ENCODE measurements around the gene KDM7A.
"Not testable (repeated sequence)": the region's sequence is repeated elsewhere in the genome, so short reads cannot be mapped to it uniquely, and the experiment has no call there.

Gene KDM7A

DNA sequence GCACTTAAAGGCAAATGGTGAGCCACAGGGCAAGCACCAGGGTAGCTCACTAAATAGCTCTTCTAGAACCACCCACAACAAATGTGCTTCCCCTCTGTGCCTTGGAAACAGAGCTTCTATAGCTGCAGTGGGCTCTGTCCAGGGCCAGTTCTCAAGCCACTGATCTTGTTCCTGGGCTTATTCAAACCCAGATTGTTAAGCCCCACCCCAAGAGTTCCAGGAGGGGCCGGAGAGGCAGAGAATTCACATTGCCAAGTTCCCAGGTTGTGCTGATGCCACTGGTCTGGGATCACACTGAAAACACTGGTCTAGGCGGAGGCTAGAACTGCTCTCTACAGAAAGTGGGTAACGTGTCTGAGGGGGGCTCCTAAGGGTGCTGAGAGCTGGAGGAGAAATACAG lies 15.4 kb upstream of the KDM7A start:
- no peak for DNase-seq (ENCODE audit: insufficient read length, low spot score)
- FAIRE-seq, result no peak
- no peak for TF ChIP-seq POLR2A (IDR thresholded peaks at IDR 0.05; ENCODE audit: low read depth, low read length)

DNA sequence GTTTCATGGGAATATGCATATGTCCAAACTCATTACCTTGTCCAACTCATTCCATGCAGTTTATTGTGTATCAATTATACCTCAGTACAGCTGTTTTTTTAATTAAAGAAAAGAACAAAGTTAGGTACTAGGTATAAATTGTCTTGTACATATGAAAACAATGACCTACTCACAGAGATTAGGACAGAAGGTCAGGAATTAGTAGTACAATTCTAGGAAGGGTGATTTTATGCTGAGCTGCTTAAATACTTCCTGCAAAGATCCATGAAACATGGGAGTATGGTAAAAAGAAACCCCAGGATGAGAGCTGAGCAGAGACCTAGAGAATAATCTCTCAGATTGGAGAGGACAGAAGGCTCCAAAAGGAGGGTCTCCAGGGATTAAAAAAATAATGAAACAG lies 13.8 kb upstream of the KDM7A start:
- FAIRE-seq (no peak), DNase-seq (ENCODE audit: insufficient read length, low spot score) (no peak)
- TF ChIP-seq POLR2A (IDR thresholded peaks at IDR 0.05; ENCODE audit: low read depth, low read length), result no peak

DNA sequence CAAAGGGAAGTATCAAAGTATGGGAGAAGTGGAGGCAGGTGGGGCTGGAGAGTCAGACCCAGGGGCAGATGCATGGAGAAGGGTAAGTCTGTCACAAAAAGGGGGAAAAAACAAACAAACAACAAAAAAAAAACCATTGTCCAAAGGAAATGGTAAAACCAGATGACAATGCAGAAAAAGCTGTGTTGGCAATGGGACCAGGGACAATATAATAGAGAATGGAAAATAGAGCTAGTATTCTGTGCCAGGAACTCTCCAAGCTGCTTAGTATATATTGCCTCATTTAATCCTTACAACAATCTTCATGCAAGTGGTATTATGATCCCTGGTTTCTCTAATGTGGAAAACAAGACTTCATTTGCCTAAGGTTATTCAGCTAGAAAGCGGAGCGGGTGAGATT lies 13.1 kb upstream of the KDM7A start:
- TF ChIP-seq POLR2A (IDR thresholded peaks at IDR 0.05; ENCODE audit: low read depth, low read length), result no peak
- no peak for DNase-seq (ENCODE audit: insufficient read length, low spot score)
- no peak for FAIRE-seq

DNA sequence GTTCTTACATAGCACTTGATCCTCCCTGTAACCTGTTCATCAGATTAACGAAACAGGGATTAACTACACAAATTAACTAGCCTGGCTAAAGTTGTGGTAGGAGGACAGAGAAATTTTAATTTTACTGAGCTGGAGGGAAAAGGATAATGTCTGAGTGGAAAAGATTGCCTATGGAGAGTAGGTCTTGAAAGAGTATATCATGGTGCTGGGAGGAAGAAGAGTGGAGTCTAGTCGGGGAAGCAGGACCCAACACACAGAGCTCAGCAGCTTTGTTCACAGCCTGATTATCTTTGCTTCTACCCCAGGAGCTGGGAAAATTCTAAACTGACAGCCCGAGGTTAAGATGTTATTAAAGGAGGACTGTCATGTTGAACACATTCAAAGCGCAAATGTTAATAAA lies 6.1 kb upstream of the KDM7A start:
- FAIRE-seq (no peak), DNase-seq (ENCODE audit: insufficient read length, low spot score) (no peak)
- no peak for TF ChIP-seq POLR2A (IDR thresholded peaks at IDR 0.05; ENCODE audit: low read depth, low read length)

DNA sequence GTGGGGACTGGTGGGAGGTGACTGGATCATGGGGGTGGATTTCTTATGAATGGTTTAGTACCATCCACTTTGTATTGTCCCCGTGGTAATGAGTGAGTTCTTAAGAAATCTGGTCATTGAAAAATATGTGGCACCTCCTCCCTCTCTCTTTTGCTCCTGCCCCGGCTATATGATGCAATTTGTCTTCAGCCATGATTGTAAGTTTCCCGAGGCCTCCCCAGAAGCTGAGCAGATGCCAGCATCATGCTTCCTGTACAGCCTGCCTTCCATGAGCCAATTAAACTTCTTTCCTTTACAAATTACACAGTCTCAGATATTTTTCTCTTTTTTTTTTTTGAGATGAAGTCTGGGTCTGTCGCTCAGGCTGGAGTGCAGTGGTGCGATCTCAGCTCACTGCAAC lies 2.6 kb upstream of the KDM7A start:
- DNase-seq (ENCODE audit: insufficient read length, low spot score), result no peak
- FAIRE-seq, result no peak
- TF ChIP-seq POLR2A (IDR thresholded peaks at IDR 0.05; ENCODE audit: low read depth, low read length), result no peak

DNA sequence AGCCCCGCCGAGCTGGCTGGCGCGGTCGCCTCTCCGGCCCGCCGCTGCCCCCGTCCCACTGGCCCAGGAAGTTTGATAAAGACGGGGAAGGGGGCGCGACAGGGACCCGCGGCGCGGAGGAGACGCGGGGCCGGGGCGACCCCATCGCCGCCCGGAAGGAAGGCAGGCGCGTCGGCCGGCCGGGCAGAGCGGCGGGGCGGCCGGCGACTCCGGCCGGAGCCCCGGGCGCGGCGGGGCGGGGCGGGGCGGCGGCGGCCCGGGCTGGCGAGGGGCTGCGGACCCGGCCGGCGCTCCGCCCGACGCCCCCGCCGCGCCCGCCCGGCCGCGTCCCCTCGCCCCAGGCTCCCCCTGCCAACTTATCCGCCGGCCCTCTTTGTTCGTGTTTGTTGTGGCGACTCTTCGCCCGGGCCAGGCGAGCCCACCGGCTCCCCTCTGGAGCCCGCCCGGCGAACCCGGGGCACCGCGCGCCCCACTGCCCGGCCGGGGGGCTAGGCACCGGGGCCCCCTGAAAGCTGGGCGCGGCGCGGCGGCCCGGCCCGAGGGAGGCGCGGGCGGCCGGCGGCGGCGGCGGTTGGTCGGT lies 571 bp downstream of the KDM7A start:
- TF ChIP-seq POLR2A (IDR thresholded peaks at IDR 0.05; ENCODE audit: low read depth, low read length), result no peak
- no peak for DNase-seq (ENCODE audit: insufficient read length, low spot score)
- FAIRE-seq, result no peak

DNA sequence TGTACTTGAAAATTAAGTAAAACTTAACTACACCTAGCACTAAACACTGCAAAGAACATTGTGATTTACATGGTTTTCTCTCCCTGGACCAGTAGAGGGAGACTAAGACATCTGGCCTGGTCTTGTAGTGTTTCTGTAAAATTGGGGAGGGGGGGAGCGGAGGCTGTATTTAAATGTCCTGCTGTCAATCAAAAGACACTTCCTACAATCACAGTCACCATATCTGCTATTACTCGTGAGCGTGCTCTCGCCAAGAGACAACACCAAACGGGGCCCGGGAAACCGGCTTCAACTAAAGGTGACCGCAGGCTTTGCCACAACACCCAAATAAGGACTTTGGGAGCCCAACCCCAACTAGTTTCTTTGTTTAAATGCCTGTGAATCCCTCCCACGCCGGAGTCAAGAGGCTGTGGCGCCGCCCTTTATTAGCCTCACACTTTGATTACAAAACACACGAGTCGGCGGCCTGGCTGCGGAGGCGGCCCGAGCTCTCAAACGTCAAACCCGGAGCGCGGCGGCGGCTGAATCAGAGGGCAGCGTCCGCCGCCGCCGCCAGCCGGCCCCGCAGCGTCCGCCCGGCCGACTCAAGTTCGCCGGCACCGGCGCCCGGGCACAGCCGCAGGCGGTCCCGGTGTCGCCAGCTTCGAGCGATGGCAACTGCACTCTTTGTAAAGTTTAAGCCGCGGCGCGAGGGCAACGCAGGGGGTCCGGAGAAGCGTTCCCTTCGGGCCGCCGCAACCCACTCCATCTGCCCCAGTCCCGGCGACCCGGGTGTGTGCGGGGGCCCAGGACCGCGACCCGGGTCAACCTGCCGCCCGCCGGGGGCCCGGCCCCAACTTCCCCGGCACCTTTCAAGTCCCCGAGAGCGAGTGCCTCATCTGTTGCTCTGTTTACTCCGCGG lies 1.3 kb downstream of the KDM7A start:
- no peak for FAIRE-seq
- no peak for TF ChIP-seq POLR2A (IDR thresholded peaks at IDR 0.05; ENCODE audit: low read depth, low read length)
- DNase-seq (ENCODE audit: insufficient read length, low spot score), result peak; percentile 61

DNA sequence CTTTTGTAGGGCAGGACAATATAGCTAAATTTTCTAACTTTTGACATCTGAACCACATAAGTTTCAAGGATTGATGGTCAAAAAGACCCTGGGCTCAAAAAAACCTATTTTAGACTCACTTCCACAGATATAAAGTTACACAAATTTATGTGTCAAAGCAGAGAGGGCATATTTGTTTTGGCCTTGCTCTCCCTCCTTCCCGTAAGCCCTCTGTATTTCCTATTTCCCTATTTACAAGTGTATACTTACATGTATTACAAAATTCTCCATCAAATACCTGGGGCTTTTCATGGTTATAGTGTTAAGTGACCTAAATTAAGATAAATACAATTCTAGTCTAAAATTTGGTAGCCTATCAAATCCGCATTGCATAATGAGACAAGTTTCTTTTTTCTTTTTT lies 2.6 kb downstream of the KDM7A start:
- FAIRE-seq (no peak), DNase-seq (ENCODE audit: insufficient read length, low spot score) (no peak)
- TF ChIP-seq POLR2A (IDR thresholded peaks at IDR 0.05; ENCODE audit: low read depth, low read length), result no peak

DNA sequence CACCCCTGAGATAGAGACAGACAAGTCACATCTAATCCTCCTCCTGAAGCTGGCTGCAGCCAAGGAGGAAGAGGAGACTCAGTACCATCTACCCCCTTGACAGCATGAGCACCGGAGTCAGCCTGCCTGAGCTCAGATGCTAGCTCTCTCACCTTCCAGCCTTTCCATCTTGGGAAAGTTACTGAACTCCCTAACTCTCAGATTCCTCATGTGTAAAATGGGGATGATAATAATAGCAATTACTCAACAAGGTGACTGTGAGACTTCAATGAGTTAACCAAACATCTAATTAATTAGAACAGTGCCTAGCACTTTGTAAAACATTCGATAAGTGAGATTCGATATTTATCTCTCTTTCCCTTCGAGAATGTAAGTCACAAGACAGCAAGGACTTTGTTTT lies 6.4 kb downstream of the KDM7A start:
- DNase-seq (ENCODE audit: insufficient read length, low spot score), result no peak
- no peak for FAIRE-seq
- TF ChIP-seq POLR2A (IDR thresholded peaks at IDR 0.05; ENCODE audit: low read depth, low read length), result no peak

DNA sequence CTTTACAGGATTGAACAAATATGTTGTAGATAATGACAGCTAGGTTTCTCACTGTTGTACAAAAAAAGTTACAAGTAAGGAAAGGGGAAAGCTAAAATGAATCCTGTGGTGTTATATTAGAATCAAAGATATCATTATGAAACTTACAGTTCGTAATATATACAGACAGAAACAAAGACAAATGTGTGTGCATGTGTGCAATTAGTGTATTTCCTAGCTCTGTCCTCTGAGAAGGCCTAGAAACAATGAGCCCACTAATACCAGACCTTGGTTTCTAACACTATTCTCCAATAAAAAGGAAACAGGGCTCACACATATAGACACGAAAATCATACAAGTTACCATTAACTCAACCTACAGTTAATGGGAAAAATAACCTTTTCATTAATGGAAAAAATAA lies 8.0 kb downstream of the KDM7A start:
- TF ChIP-seq POLR2A (IDR thresholded peaks at IDR 0.05; ENCODE audit: low read depth, low read length), result no peak
- DNase-seq (ENCODE audit: insufficient read length, low spot score) (no peak), FAIRE-seq (no peak)

DNA sequence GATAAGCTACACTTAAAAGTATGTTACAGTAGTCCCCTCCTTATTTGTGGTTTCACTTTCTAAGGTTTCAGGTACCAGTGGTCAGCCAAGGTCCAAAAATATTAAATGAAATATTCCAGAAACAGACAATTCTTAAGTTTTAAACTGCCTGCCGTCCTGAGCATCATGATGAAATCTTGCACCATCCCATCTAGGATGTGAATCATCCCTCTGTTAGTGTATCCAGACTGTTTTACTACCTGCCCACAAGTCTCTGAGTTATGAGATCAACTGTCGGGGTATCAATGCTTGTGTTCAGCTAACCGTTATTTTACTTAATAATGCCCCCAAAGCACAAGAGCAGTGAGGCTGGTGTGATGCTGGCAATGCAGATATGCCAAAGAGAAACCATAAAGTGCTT lies 11.4 kb downstream of the KDM7A start:
- no peak for DNase-seq (ENCODE audit: insufficient read length, low spot score)
- no peak for TF ChIP-seq POLR2A (IDR thresholded peaks at IDR 0.05; ENCODE audit: low read depth, low read length)
- peak; percentile 91 for FAIRE-seq

DNA sequence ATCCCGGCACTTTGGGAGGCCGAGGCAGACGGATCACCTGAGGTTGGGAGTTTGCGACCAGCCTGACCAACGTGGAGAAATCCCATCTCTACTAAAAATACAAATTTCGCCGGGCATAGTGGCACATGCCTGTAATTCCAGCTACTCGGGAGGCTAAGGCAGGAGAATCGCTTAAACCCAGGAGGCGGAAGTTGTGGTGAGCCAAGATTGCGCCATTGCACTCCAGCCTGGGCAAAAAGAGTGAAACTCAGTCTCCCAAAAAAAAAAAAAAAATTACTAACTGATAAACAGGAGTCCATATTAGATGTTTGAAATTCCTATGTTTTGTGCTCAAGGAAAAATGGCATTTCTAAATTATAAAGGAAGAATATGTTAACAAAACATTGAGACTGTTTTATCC lies 14.7 kb downstream of the KDM7A start:
- not testable (repeated sequence) for FAIRE-seq; DNase-seq (ENCODE audit: insufficient read length, low spot score)

DNA sequence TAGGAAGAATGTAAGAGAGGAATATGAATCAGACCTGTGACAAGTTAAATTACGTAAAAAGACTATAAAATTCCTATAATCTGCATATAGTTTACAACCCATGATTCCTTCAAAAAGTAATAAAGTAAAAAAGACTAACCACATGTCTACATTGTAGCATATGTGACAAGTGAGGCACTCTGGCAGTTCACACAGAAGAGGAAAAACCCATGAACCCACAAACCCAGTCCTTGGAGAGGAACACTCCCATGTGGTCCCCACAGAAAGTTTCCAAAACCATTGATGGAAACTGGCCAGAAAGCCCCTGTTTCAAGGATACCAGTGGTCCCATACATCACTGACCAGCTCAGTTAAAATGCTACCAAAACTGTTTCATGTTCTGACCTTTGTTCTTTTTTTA lies 15.7 kb downstream of the KDM7A start:
- DNase-seq (ENCODE audit: insufficient read length, low spot score) (no peak), FAIRE-seq (no peak)
- no peak for TF ChIP-seq POLR2A (IDR thresholded peaks at IDR 0.05; ENCODE audit: low read depth, low read length)

DNA sequence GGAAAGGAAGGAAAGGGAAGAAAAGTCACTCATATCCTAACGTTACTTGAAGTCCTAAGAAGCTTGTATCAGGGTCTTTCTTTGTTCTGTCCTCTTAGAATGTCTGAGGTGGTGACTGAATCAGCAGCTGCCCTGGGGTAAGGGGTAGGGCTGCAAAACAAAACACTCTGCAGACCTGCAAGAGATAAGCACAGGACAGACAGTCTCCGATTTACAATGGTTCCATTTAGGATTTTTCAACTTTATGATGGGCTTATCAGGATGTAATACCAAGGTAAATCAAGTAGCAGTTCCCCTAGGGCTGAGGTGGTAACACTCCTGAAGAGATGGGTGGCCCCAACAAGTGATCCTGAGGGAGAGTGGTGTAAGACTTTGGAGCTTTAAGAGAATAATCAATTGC lies 16.5 kb downstream of the KDM7A start:
- FAIRE-seq (no peak), DNase-seq (ENCODE audit: insufficient read length, low spot score) (no peak)
- TF ChIP-seq POLR2A (IDR thresholded peaks at IDR 0.05; ENCODE audit: low read depth, low read length), result no peak

DNA sequence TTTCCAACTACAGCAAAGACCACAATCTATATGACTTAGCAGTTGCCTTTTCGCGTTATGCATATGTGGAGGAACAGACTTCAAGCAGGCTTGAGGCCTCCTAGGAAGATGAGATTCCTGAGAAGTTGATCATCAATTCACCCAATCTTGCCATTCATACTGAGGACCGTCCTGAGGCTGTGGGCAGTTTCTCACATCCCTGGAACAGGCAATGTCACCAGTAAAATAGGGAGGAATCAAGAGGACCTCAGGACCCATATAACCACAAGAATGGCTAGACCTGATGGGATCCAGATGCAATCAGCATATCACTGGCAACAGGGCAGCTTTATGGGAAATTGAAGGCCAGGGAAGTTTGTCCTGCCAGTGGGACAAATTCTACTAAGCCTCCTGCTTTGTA lies 17.3 kb downstream of the KDM7A start:
- FAIRE-seq (no peak), DNase-seq (ENCODE audit: insufficient read length, low spot score) (no peak)
- no peak for TF ChIP-seq POLR2A (IDR thresholded peaks at IDR 0.05; ENCODE audit: low read depth, low read length)
